K562 (cell line): ENCODE results near the gene CCDC92. TPM values are rescaled to one million over a fixed set of nuclear protein-coding genes. Genes with fewer than 3 reads are reported as not detected.

Source experiments
- CBFA2T3 ChIP-seq: fragments of 450-650 bp; IDR thresholded peaks from 2 replicates; pipeline ENCODE4 v1.6.1; 2017
- CREB3 ChIP-seq: fragments of 450-650 bp; conservative IDR thresholded peaks from 2 replicates; pipeline ENCODE4 v1.6.1; 2016; ENCODE audit warnings: missing genetic modification characterization, low read depth, mild to moderate bottlenecking, missing compliant biosample characterization, moderate library complexity
- CREBBP ChIP-seq: IDR thresholded peaks from one replicate; pipeline ENCODE4 v1.6.1; 2012; ENCODE audit warnings: low read depth, mild to moderate bottlenecking, control low read depth, inconsistent platforms, low read length
- DEAF1 ChIP-seq: fragments of 450-650 bp; formaldehyde crosslinking; IDR thresholded peaks from 2 replicates; pipeline ENCODE4 v1.4.0; 2020; ENCODE audit warnings: mild to moderate bottlenecking, moderate library complexity
- ETV1 ChIP-seq: fragments of 450-650 bp; conservative IDR thresholded peaks from 2 replicates; pipeline ENCODE4 v1.6.1; 2016; ENCODE audit warnings: missing genetic modification characterization, control low read depth, low read depth, missing compliant biosample characterization
- FOXK2 ChIP-seq, 2 experiments: fragments of 450-650 bp; IDR thresholded peaks in 1 of 2; conservative IDR thresholded peaks in 1 of 2; 2 replicates each; pipeline ENCODE4 v1.6.1; 2016; ENCODE audit warnings: low read depth in 2 of 2, mild to moderate bottlenecking in 1 of 2
- HLTF ChIP-seq: fragments of 450-650 bp; IDR thresholded peaks from 2 replicates; pipeline ENCODE4 v1.6.1; 2016
- KAT7 ChIP-seq: sonication (generic); formaldehyde crosslinking; IDR thresholded peaks from 2 replicates; pipeline ENCODE4 v1.8.0; 2022; ENCODE audit warnings: missing genetic modification reagents, mild to moderate bottlenecking, borderline replicate concordance
- KDM2B ChIP-seq: fragments of 250-450 bp; sonication (Bioruptor Pico); IDR thresholded peaks from 2 replicates; pipeline ENCODE4 v1.8.0; 2021; ENCODE audit warnings: mild to moderate bottlenecking, moderate library complexity
- KLF1 ChIP-seq: fragments of 450-650 bp; IDR thresholded peaks from 2 replicates; pipeline ENCODE4 v1.6.1; 2016; ENCODE audit warnings: missing genetic modification characterization, missing compliant biosample characterization
- NFIX ChIP-seq: fragments of 250-450 bp; sonication (Bioruptor Pico); IDR thresholded peaks from 2 replicates; pipeline ENCODE4 v1.4.0; 2020; ENCODE audit warnings: low read depth, mild to moderate bottlenecking, moderate library complexity
- NFRKB ChIP-seq: fragments of 450-650 bp; IDR thresholded peaks from 2 replicates; pipeline ENCODE4 v1.6.1; 2016; ENCODE audit warnings: low read depth
- RB1 ChIP-seq: fragments of 450-650 bp; IDR thresholded peaks from 2 replicates; pipeline ENCODE4 v1.6.1; 2017; ENCODE audit warnings: low read depth, mild to moderate bottlenecking
- SMARCA4 ChIP-seq: fragments of 450-650 bp; IDR thresholded peaks from 2 replicates; pipeline ENCODE4 v1.6.1; 2016
- SPI1 ChIP-seq: IDR thresholded peaks from 2 replicates; pipeline ENCODE4 v1.6.1; 2011; ENCODE audit warnings: low read depth, low read length, control low read depth, borderline replicate concordance
- SRSF3 ChIP-seq: fragments of 200-400 bp; formaldehyde crosslinking; IDR thresholded peaks from 2 replicates; pipeline ENCODE4 v1.6.1; 2016; ENCODE audit warnings: mild to moderate bottlenecking, low read length, moderate library complexity; ENCODE audit not compliant: insufficient read depth
- ZNF518B ChIP-seq: fragments of 250-450 bp; sonication (Bioruptor Pico); IDR thresholded peaks from 2 replicates; pipeline ENCODE4 v1.5.0; 2021; ENCODE audit warnings: mild to moderate bottlenecking, moderate library complexity
- ZNF609 ChIP-seq: sonication (generic); formaldehyde crosslinking; IDR thresholded peaks from 2 replicates; pipeline ENCODE4 v1.8.1; 2023; ENCODE audit warnings: missing genetic modification reagents, mild to moderate bottlenecking, borderline replicate concordance
- polyA plus RNA-seq, 8 experiments: library from polyadenylated mRNA; depleted of rRNA in 4 of 8; stranded (reverse) in 5 of 8; unstranded in 3 of 8; fragments of >200 nt; fragmentation: Nextera tagmentation in 2 of 8; fragmentation: Illumina TruSeq in 1 of 8; extraction: Ambion mirVana in 2 of 8; extraction: Trizol in 1 of 8; gene quantifications; 2 replicates each; pipeline versions ENCODE4 v1.2.1 to v1.2.3, GENCODE V29; 2011 to 2014; ENCODE audit warnings: inconsistent platforms in 1 of 8, missing spikeins in 1 of 8
- total RNA-seq, 7 experiments: library from RNA; depleted of rRNA in 6 of 7; stranded (reverse); fragments of >200 nt in 6 of 7; fragmentation: Illumina TruSeq in 2 of 7; extraction: Trizol in 2 of 7; gene quantifications; 2 replicates each; pipeline versions ENCODE4 v1.2.1 to v1.2.3, GENCODE V29; 2011 to 2021; ENCODE audit warnings: low replicate concordance in 1 of 7

Gene CCDC92
- total and polyA plus RNA-seq, 9 of the 15 experiments (the other 6 are each of a cell fraction or from before 2014, with no cell fraction given) = 0.27 to 5.9 (median 2.1) TPM

GRCh38 chr12:123998344-123998990 is 25.8 kb upstream of the CCDC92 start (continued):
- peak; percentile 75 for TF ChIP-seq CBFA2T3
- TF ChIP-seq SRSF3 = no peak
- TF ChIP-seq KAT7 (CRISPR knock-in tag) = no peak
- no peak for TF ChIP-seq SPI1
- no peak for TF ChIP-seq ZNF609 (CRISPR knock-in tag)
- TF ChIP-seq RB1 = no peak
- no peak; the same call in 1 of the 2 replicates for TF ChIP-seq CREB3 (tag)
- TF ChIP-seq CREBBP = no peak
- no peak for TF ChIP-seq ZNF518B
- peak in 1 of 2 experiments; percentile 32; a peak in 1 of 4 replicates for TF ChIP-seq FOXK2 (conservative IDR thresholded peaks at IDR 0.05 in 1 of 2, IDR thresholded peaks at IDR 0.05 in 1 of 2; ENCODE audit: low read depth in 2 of 2)
- TF ChIP-seq KDM2B (CRISPR knock-in tag) = no peak
- peak; percentile 45 for TF ChIP-seq SMARCA4
- 0 out of 2 replicates have a peak, but pooled peaks have one; percentile 21 for TF ChIP-seq DEAF1 (CRISPR knock-in tag)
- TF ChIP-seq NFRKB = no peak
- no peak for TF ChIP-seq KLF1
- TF ChIP-seq ETV1 (tag) = no peak
- no peak for TF ChIP-seq NFIX (CRISPR knock-in tag)
- TF ChIP-seq HLTF = no peak
